DOHH2 (cell line): ENCODE data around the gene ACVR1B.

Experiments used
- H3F3A ChIP-seq: fragments of 200-600 bp; sonication (generic), shearing (Covaris generic); 2 replicates; pipeline ENCODE4 v1.6.0; 2016; ENCODE audit warnings: antibody characterized with exemption, mild to moderate bottlenecking; ENCODE audit not compliant: control insufficient read depth, insufficient read depth
- H3K27ac ChIP-seq: fragments of 200-600 bp; sonication (generic); 2 replicates; pipeline ENCODE4 v1.5.1; 2014; ENCODE audit warnings: low read depth, mild to moderate bottlenecking, low read length, moderate library complexity
- H3K27me3 ChIP-seq: fragments of 200-600 bp; sonication (generic); 2 replicates; pipeline ENCODE4 v1.6.1; 2014; ENCODE audit warnings: mild to moderate bottlenecking, low read length, mixed read lengths; ENCODE audit not compliant: control insufficient read depth
- H3K36me3 ChIP-seq: fragments of 200-600 bp; sonication (generic); 2 replicates; pipeline ENCODE4 v1.6.1; 2014; ENCODE audit warnings: mild to moderate bottlenecking, low read length, moderate library complexity, mixed read lengths; ENCODE audit not compliant: control insufficient read depth
- H3K4me1 ChIP-seq: fragments of 200-600 bp; sonication (generic); 2 replicates; pipeline ENCODE4 v1.6.1; 2014; ENCODE audit warnings: mild to moderate bottlenecking, low read length, mixed read lengths; ENCODE audit not compliant: control insufficient read depth
- H3K4me2 ChIP-seq: fragments of 200-600 bp; sonication (generic); 2 replicates; pipeline ENCODE4 v1.6.0; 2014; ENCODE audit warnings: mild to moderate bottlenecking, low read length, moderate library complexity
- H3K4me3 ChIP-seq: fragments of 200-600 bp; sonication (generic); 2 replicates; pipeline ENCODE4 v1.5.1; 2014; ENCODE audit warnings: mild to moderate bottlenecking, low read length, mixed read lengths
- H3K79me2 ChIP-seq: fragments of 200-600 bp; sonication (generic); 2 replicates; pipeline ENCODE4 v1.6.1; 2014; ENCODE audit warnings: mild to moderate bottlenecking, low read length, mixed read lengths; ENCODE audit not compliant: control insufficient read depth
- H3K9me2 ChIP-seq: fragments of 200-600 bp; sonication (generic); replicated peaks from 2 replicates; pipeline ENCODE4 v1.6.1; 2014; ENCODE audit warnings: mild to moderate bottlenecking, low read length, mixed read lengths; ENCODE audit not compliant: control insufficient read depth
- H3K9me3 ChIP-seq: fragments of 200-600 bp; sonication (generic); 2 replicates; pipeline ENCODE4 v1.6.1; 2014; ENCODE audit warnings: antibody characterized with exemption, low read length, mixed read lengths; ENCODE audit not compliant: control insufficient read depth, insufficient read depth
- H4K20me1 ChIP-seq: fragments of 200-600 bp; sonication (generic); 2 replicates; pipeline ENCODE4 v1.6.0; 2014; ENCODE audit warnings: low read depth, mild to moderate bottlenecking, antibody characterized with exemption, low read length, moderate library complexity; ENCODE audit not compliant: control insufficient read depth, insufficient read depth
- CTCF ChIP-seq: fragments of 200-600 bp; sonication (generic); IDR thresholded peaks from one replicate; pipeline ENCODE4 v1.5.1; 2014; ENCODE audit warnings: antibody characterized with exemption, mild to moderate bottlenecking, low read depth, low read length; ENCODE audit not compliant: poor library complexity, severe bottlenecking
- EZH2phosphoT487 ChIP-seq: fragments of 200-600 bp; sonication (generic); IDR thresholded peaks from 2 replicates; pipeline ENCODE4 v1.6.1; 2017; ENCODE audit warnings: borderline replicate concordance, mild to moderate bottlenecking, antibody characterized with exemption, low read length, moderate library complexity, mixed read lengths

The ACVR1B gene

GRCh38 chr12:51915951-51916350, 35.5 kb upstream of the ACVR1B start:
- no peaks in the 10 kb centered on the region for H3K36me3 ChIP-seq
- H3K27me3 ChIP-seq: no peaks in the 10 kb centered on the region; the same call in 1 of the 2 replicates
- H3K9me3 ChIP-seq: no peaks in the 10 kb centered on the region
- no peak for TF ChIP-seq CTCF
- no peak for TF ChIP-seq EZH2phosphoT487
- no peaks in the 10 kb centered on the region for H4K20me1 ChIP-seq
- H3K79me2 ChIP-seq: no peaks in the 10 kb centered on the region
- no peak overlapping the region for H3K27ac ChIP-seq
- H3K4me2 ChIP-seq: no peak overlapping the region
- no peaks in the 10 kb centered on the region for H3K4me1 ChIP-seq
- H3K4me3 ChIP-seq: no peak overlapping the region
- no peaks in the 10 kb centered on the region for H3F3A ChIP-seq
- no peaks in the 10 kb centered on the region for H3K9me2 ChIP-seq

GRCh38 chr12:51917041-51917590, 34.4 kb upstream of the ACVR1B start:
- H3K27ac ChIP-seq: no peak overlapping the region
- H3K79me2 ChIP-seq: no peaks in the 10 kb centered on the region
- H3K4me1 ChIP-seq: no peaks in the 10 kb centered on the region
- H3K9me2 ChIP-seq: no peaks in the 10 kb centered on the region
- H3K4me3 ChIP-seq: no peak overlapping the region
- no peaks in the 10 kb centered on the region for H3K9me3 ChIP-seq
- H3F3A ChIP-seq: no peaks in the 10 kb centered on the region
- H3K4me2 ChIP-seq: no peak overlapping the region
- TF ChIP-seq EZH2phosphoT487 (no peak), CTCF (no peak)
- no peaks in the 10 kb centered on the region for H3K36me3 ChIP-seq
- no peaks in the 10 kb centered on the region for H4K20me1 ChIP-seq
- H3K27me3 ChIP-seq: no peaks in the 10 kb centered on the region

- H3K4me3 ChIP-seq: no peak overlapping the region
These were observed 33.6 kb upstream of the ACVR1B start for GRCh38 chr12:51917746-51918453.

More at GRCh38 chr12:51917746-51918453, 33.6 kb upstream of the ACVR1B start:
- H3K27ac ChIP-seq: no peak overlapping the region
- H4K20me1 ChIP-seq: no peaks in the 10 kb centered on the region
- no peaks in the 10 kb centered on the region for H3K27me3 ChIP-seq
- no peaks in the 10 kb centered on the region for H3K79me2 ChIP-seq
- peaks cover 3% of the 10 kb centered on the region for H3K4me1 ChIP-seq
- H3K36me3 ChIP-seq: no peaks in the 10 kb centered on the region
- no peaks in the 10 kb centered on the region for H3K9me2 ChIP-seq
- H3F3A ChIP-seq: no peaks in the 10 kb centered on the region
- no peak for TF ChIP-seq CTCF
- TF ChIP-seq EZH2phosphoT487: no peak
- H3K9me3 ChIP-seq: no peaks in the 10 kb centered on the region
- no peak overlapping the region for H3K4me2 ChIP-seq
